Spleen (tissue), 11 donors: ENCODE data around the gene CFI. TPM values are rescaled to one million over a fixed set of nuclear protein-coding genes. Genes with fewer than 3 reads are reported as not detected.

Experiments
- DNase-seq: peaks from one replicate; pipeline ENCODE4 v3.0.0-alpha.2; 2020
- H3K27ac ChIP-seq, 8 donors: fragments of 200-600 bp; sonication (generic) in 7 of 8; 1 replicate in 4 of 8; 2 replicates in 4 of 8; pipeline versions ENCODE4 v1.5.0 to v1.8.0; 2016 to 2021; ENCODE audit warnings: inconsistent platforms in 4 of 8, mild to moderate bottlenecking in 4 of 8, moderate library complexity in 1 of 8
- H3K27me3 ChIP-seq, 7 donors: fragments of 200-600 bp; sonication (generic) in 6 of 7; replicated peaks in 1 of 7; 1 replicate in 4 of 7; 2 replicates in 3 of 7; pipeline versions ENCODE4 v1.5.0 to v1.8.0; 2016 to 2021; ENCODE audit warnings: inconsistent platforms in 3 of 7, mild to moderate bottlenecking in 1 of 7
- H3K36me3 ChIP-seq, 6 donors: fragments of 200-600 bp; sonication (generic) in 5 of 6; 1 replicate in 4 of 6; 2 replicates in 2 of 6; pipeline versions ENCODE4 v1.5.0 to v1.8.0; 2016 to 2021; ENCODE audit warnings: inconsistent platforms in 2 of 6
- H3K4me1 ChIP-seq, 6 donors: fragments of 200-600 bp; sonication (generic) in 5 of 6; 1 replicate in 3 of 6; 2 replicates in 3 of 6; pipeline versions ENCODE4 v1.5.0 to v1.8.0; 2016 to 2021; ENCODE audit warnings: inconsistent platforms in 3 of 6
- H3K4me3 ChIP-seq, 8 donors: fragments of 200-600 bp; sonication (generic) in 7 of 8; 1 replicate in 4 of 8; 2 replicates in 4 of 8; pipeline versions ENCODE4 v1.5.0 to v1.8.0; 2016 to 2021; ENCODE audit warnings: inconsistent platforms in 4 of 8, mild to moderate bottlenecking in 4 of 8, moderate library complexity in 2 of 8
- H3K9me3 ChIP-seq, 8 donors: fragments of 200-600 bp; sonication (generic) in 7 of 8; 1 replicate in 4 of 8; 2 replicates in 4 of 8; pipeline versions ENCODE4 v1.5.0 to v1.8.0; 2016 to 2021; ENCODE audit warnings: inconsistent platforms in 4 of 8
- CTCF ChIP-seq, 11 experiments: fragments of 200-600 bp in 7 of 11; fragments of 450-650 bp in 4 of 11; sonication (generic) in 4 of 11; IDR thresholded peaks in 8 of 11; conservative IDR thresholded peaks in 3 of 11; 1 replicate in 7 of 11; 2 replicates in 4 of 11; pipeline versions ENCODE4 v1.4.0 to v1.8.0; 2016 to 2021; ENCODE audit warnings: antibody characterized with exemption in 11 of 11, inconsistent platforms in 4 of 11, mild to moderate bottlenecking in 1 of 11
- POLR2A ChIP-seq, 3 donors: fragments of 450-650 bp; IDR thresholded peaks; one replicate each; pipeline ENCODE4 v1.5.1; 2017; ENCODE audit warnings: antibody characterized with exemption in 3 of 3, mild to moderate bottlenecking in 1 of 3
- POLR2AphosphoS5 ChIP-seq, 3 donors: sonication (generic); formaldehyde crosslinking; IDR thresholded peaks; one replicate each; pipeline ENCODE4 v1.5.1; 2017; ENCODE audit warnings: antibody characterized with exemption in 3 of 3
- WGBS, 5 donors: extraction: QIAGEN DNeasy Blood & Tissue Kit in 3 of 5; methylation state at CpG; one replicate each; pipeline versions ENCODE4 v1.1.5 to v1.1.7; 2013 to 2018; 5-methylcytosine and 5-hydroxymethylcytosine counted together
- intact Hi-C: fragments of 100-400 bp; cut with DNase I; formaldehyde crosslinking; loops from one replicate; pipeline ENCODE4 v1.15.0; 2023; ENCODE audit warnings: low total_unique reads
- polyA plus RNA-seq, 3 donors: library from polyadenylated mRNA; stranded (reverse); fragments of 200-250 nt; gene quantifications; one replicate each; pipeline ENCODE4 v1.2.1, GENCODE V29; 2013
- total RNA-seq, 7 donors: library from RNA; depleted of rRNA in 3 of 7; stranded (reverse); fragments of >200 nt in 3 of 7; fragmentation: NEBNext Ultra II Directional in 4 of 7; extraction: Animal tissue kit (Norgen Biotek cat#: 25700) in 4 of 7; gene quantifications; one replicate each; pipeline versions ENCODE4 v1.1.0 to v1.2.1, GENCODE V29; 2016 to 2021
- donor health status: healthy with polysubstance abuse.
- donor health status: DM: no; HTN: no; CAD: no; lungs with moderate emphysema.
- donor health status: DM: no; HTN: no; CAD: no.
- donor health status: Bipolar disorder and iron deficiency.
- donor health status: healthy.
- donor health status: DM: no; HTN: no; CAD: no.
- donor health status: DM: yes; HTN: yes; CAD: no.

The CFI gene
- total and polyA plus RNA-seq, 10 donors, result 9.8 to 88.2 (median 59.0) TPM

- Histone ChIP-seq H3K4me1 (no peaks in the 10 kb centered on the region), H3K27ac (no peak overlapping the region)
These were observed 49.9 kb downstream of the CFI start for GRCh38 chr4:109751852-109752251.

GRCh38 chr4:109750652-109751244 lies 51.1 kb downstream of the CFI start:
- Histone ChIP-seq H3K27ac (no peak overlapping the region), H3K27me3 (no peaks in the 10 kb centered on the region), H3K4me3 (no peak overlapping the region), H3K9me3 (no peaks in the 10 kb centered on the region), H3K36me3 (peaks cover 0 to 10% (median 1%) of the 10 kb centered on the region in 6 donors), H3K4me1 (no peaks in the 10 kb centered on the region)
- 90 to 97% (median 93%) methylated on average over 4 of the region's 4 CpGs for WGBS, 5 donors
- no peak for DNase-seq
- intact Hi-C loops, result no loop called here
- TF ChIP-seq CTCF (IDR thresholded peaks at IDR 0.05 in 8 of 11, conservative IDR thresholded peaks at IDR 0.05 in 3 of 11), result no peak
- no peak for TF ChIP-seq POLR2AphosphoS5 (IDR thresholded peaks at IDR 0.05)
- no peak for TF ChIP-seq POLR2A (IDR thresholded peaks at IDR 0.05)

More at GRCh38 chr4:109751852-109752251, 49.9 kb downstream of the CFI start:
- Histone ChIP-seq H3K36me3 (peaks cover 0 to 6% (median 0%) of the 10 kb centered on the region in 6 donors), H3K9me3 (no peaks in the 10 kb centered on the region), H3K4me3 (no peak overlapping the region), H3K27me3 (no peaks in the 10 kb centered on the region)
- no peak for DNase-seq
- intact Hi-C loops, result no loop called here
- TF ChIP-seq CTCF (IDR thresholded peaks at IDR 0.05 in 8 of 11, conservative IDR thresholded peaks at IDR 0.05 in 3 of 11) (no peak), POLR2A (IDR thresholded peaks at IDR 0.05) (no peak), POLR2AphosphoS5 (IDR thresholded peaks at IDR 0.05) (no peak)
- 92 to 97% (median 95%) methylated on average over 4 of the region's 4 CpGs for WGBS, 5 donors

GRCh38 chr4:109749388-109750082 lies 52.3 kb downstream of the CFI start:
- no peaks in the 10 kb centered on the region for H3K4me1 ChIP-seq

More at GRCh38 chr4:109749388-109750082, 52.3 kb downstream of the CFI start:
- no peak overlapping the region for H3K4me3 ChIP-seq
- intact Hi-C loops, result no loop called here
- no peaks in the 10 kb centered on the region for H3K9me3 ChIP-seq
- DNase-seq, result no peak
- TF ChIP-seq POLR2AphosphoS5 (IDR thresholded peaks at IDR 0.05) (no peak), CTCF (IDR thresholded peaks at IDR 0.05 in 8 of 11, conservative IDR thresholded peaks at IDR 0.05 in 3 of 11) (no peak), POLR2A (IDR thresholded peaks at IDR 0.05) (no peak)
- no peaks in the 10 kb centered on the region for H3K27me3 ChIP-seq
- no peak overlapping the region for H3K27ac ChIP-seq
- H3K36me3 ChIP-seq, result peaks cover 0 to 10% (median 2%) of the 10 kb centered on the region in 6 donors
- WGBS, 5 donors, result 78 to 88% (median 81%) methylated on average over 7 of the region's 7 CpGs
